Activated CD4-positive, alpha-beta T cell treated with anti-CD3 and anti-CD28 coated beads, Interleukin-2, amount 50 U/mL, for 16 hours (primary cell): ENCODE results near the gene PRDM16.
"Not testable (repeated sequence)": the region's sequence is repeated elsewhere in the genome, so short reads cannot be mapped to it uniquely, and the experiment has no call there.

ENCODE experiments used
- DNase-seq: peaks from one replicate; pipeline ENCODE4 v3.0.0-alpha.2; 2020

PRDM16 gene

DNA sequence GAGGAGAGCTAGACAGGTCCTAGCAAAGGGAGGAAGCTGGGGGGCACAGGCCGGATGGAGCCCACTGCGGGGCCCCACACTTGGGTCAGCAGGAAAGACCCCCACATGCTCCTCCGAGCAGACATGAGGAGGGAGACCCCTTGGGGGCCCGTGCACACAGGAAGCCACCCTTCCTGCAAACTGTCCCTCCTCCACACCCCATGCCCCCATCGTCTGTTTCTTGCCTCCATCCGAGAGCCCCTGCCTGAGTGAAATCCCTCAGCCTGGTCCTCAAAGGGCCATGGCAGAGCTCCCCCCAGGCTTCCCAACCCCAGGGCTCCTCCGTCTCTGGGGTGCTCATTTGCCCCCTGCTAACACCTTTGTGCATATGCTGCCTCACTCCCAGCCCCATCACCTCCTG, 168.0 kb downstream of the PRDM16 start:
- DNase-seq = no peak

DNA sequence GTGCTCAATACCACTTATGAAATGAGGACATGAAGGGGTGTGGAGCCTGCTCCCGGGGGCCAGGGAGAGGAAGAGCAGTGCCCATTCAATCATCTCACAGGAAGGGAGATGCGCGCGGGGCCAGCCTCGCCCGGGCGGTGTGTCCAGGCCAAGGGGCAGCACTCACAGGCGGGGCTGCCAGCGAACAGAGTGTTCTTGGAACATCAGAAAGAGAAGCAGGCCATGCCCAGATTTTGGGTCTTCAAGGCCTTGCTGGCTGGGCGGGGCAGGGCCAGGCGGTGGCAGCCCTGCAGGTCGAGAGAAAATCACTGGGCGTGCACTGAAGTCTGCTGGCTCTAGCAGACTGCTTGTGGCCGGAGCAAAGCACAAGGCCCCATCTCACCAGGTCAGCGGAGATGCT, 168.6 kb downstream of the PRDM16 start:
- no peak for DNase-seq

DNA sequence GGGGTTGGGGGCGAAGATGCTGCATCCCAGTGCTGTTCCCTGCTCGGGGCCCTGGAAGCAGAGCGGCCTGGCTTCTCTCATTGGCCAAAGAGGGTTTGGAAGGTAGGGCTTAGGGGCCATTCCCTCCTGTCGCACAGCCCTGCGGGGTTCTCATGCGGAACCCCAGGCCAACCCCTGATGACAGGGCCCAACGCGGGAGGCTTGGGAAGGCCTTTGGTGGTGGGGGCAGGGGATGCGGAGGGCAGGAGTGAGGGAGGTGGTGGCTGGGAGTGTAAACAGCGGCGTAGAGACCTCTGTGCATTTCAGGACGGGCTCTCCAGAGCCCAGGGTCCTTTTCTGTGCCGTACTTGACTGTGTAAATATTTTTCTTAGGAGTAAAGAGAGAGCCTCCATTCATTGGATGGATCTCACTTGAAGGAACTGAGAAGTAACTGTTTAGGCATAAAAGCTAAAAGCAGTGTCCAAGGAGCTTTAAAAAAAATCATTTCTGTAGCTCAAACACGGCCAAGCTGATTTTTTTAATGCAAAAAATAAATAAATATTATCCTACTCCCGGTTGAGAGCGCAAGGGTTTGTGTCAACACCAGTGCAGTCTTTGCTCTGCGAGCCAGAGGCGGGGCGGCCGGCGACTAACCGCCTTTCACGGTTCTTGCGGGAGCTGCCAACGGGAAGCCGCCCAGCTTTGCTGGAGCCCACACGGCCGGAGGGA, 169.1 kb downstream of the PRDM16 start:
- DNase-seq = no peak

DNA sequence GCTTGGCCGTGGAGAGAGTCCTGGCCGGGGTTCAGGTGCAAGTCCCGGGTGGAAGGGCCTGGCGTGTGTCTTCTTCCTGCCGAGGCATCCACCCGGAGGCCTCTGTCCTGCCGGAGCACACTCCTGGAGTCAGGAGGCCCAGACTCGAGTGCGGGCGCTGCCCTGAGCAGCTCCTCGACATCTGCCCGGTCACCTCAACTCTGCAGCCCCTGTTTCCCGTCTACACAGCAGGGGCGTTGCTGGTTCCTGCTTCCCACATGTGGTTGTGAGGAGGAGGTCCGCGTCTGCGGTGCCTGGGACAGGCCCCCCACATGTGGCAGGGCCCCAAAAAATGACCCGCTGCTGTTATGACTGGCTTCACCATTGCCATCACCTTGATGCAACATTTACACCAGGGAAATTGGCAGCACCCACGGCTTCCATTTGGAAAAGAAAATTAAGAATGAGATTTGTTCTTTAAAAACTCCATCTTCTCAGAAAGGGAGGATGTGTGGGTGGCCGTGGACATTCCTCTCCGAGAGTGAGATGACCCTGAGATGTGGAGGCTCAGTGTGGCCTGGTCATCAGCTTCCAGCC, 169.8 kb downstream of the PRDM16 start:
- DNase-seq = no peak

DNA sequence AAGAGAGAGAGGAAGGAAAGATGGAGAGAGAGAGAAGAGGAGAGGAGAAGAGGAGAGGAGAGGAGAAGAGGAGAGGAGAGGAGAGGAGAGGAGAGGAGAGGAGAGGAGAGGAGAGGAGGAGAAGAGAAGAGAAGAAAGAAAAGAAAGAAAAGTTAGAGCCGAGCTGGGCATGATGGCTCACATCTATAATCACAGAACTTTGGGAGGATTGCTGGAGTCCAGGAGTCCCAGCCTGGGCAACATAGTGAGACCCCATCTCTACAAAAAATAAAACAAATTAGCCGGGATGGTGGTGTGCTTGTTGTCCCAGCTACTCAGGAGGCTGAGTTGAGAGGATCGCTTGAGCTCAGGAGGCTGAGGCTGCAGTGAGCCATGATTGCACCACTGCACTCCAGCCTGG, 171.0 kb downstream of the PRDM16 start:
- DNase-seq = not testable (repeated sequence)

DNA sequence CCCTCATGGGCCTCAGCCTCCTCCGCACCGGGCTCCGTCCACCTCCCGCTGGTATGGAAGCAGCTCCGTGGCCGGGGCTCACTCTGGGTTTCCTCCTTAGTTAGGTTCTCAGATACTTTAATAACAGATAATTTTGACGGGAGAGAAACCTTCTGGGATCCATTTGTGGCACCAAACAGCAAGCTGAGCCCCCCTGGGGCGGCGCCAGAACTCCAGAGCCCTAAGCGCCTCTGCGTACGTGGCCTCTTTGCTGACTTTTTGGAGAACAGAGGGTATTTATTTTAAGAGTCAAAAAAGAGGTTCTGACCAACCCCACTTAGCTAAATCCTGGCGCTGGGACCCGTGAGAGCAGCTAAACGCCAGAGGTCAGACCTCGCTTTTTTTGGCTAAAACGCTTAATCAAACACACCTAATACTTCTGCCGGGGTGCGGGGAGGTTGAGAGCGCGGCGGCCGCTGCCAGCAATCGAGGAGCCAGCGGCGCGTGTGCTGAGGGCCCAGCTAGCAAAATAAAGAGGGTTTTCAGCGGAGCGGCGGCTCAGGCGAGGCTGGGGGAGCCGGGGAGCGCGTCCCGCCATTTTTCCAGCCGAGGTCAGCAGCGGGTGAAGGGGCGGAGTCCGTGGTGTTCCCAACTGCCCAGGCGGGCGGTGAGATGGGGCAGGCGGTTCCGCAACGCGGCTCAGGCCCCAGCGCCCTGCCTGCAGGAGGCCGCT, 171.7 kb downstream of the PRDM16 start:
- DNase-seq = no peak

DNA sequence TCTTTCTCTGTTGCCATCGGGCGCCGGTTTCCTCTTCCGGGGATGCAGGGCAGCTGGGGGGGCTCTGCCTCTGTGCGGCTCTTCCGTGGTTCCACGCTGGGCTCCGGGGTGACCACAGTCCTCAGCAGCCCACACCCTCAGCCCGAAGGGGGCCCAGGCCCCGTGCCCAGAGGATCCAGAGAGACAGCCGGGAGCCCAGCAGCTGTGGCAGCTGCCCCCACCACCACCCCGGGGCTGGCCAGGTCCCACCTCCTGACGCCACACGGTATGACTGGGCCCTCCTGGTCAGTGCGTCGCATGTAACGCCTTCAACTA, 172.2 kb downstream of the PRDM16 start:
- no peak for DNase-seq

DNA sequence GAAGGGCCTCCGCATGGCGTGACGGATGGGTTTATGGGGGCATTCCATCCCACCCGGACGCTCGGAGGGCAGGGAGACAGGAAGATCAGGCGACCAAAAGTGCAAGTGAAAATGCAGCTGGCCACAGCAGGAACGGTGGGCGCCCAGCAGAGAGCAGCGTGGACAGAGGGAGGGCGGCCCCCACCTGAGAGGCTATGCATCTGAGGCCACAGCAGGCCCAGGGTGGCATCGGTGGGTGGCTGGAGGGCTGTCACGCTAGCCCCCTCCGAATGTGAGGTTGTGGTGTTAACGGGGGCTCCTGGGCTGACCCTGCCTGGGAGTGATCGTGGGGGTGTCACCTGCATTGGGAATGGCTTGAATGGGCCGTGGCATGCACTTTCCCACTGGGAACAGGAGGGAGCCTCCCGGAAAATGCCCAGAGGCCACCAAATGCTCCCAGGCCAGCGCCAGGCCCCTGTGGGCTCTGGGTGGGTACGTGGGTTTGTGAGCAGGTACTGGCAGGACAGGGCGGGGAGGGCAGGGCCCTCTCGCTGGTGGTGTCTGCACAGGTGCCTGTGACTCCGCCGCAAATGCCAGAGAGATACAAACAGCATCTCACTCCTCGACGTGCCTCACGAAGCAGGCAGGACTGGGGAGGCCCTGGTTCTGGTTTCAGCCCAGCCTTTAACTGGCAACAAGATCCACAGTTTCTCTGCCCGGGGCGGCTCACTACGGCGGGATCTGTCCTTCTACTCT, 172.8 kb downstream of the PRDM16 start:
- DNase-seq = no peak

DNA sequence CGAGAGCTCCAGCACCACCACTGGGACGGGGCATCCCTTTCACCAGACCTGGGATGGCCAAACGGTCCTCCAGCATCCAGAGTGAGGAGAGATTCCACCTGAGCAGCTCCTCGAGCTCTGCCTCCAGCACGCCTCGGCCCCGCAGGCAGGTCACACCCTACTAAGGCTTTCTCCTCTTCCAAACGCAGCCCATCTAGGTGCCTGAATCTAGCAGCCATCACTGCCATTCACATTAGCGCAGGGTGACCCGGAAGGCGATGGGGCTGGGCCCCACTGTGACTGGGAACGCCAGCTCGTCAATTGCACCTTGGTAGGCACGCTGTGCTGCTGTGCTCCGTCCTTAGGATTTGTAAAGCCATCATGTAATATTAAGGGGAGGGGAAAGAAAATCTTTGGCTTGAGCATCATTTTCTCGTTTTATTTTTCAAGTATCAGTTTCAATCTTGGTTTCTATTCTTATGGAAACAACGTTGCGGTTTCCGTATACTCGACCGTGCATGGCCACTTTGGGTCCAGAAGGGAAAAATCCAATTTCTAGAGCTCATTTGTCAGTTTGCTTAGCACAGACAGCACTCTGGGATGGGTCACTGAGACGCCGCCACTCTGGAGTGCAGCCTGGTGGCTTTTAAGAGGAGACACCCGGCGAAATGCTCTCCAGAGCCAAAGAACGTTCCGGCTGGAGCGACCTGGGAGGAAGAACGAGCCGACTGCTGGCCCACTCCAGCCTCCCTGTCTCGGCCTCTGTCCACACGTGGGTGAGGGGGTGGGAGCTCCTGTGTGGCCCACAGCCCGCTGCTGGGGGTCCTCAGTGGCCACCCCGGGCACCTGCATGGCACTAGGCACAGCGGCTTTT, 173.6 kb downstream of the PRDM16 start:
- DNase-seq = no peak

DNA sequence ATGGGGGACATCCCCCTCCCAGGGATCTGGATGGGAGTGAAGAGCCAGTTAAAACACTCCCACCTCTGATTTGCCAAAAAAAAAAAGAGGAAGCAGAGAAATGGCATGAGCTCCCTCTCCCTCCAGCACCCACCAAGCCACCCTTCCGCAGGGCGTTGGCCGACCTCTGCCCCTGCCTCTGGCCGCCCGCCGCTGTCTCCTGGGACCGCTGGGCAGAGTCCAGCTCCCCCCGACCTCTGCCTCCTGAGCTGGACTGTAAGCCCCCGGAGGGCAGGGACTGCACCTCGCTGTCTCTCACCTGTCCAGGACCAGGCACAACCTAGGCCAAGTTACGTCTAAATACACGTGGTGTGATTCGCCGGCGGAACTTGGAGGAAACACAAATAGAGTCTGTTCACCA, 174.3 kb downstream of the PRDM16 start:
- no peak for DNase-seq

DNA sequence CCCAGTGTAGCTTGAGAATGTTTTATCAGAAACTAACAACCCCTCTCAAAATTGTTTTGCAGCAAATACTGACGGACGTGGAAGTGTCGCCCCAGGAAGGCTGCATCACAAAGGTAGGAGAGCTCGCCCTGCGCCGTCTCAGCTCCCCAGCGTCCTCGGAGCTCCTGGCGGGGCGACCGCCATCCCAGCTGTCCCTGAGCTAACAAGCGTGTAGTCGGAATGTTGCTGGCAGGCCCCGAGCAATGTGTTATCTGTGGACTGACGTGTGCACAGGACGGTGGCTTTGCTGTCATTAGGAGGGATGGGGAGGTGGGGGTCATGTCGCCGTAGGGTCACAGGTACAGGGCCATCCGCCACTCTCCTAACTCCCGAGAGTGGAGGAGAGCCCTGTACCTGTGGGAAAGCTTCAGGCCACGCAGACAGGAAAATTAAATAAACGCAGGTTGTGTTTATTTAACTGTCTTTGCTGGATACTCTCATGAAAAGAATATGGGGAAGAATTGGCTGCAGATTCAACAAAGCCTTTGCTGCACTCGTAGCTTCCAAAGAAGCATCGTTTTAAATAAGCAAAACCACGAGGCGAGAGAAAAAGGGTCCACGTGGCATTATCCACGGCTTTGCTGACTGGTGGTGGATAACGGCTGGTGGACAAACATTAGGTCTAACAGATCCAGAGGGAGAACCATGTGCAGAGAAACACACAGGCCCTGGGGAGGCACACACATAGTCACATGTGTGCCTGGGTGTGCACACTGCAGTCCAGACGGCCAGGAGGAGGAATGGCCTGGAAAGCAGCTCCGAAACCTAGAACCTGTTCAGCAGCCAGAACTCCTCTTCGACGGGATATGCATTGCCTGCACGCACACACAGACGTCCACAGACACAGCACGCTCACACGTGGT, 175.3 kb downstream of the PRDM16 start:
- DNase-seq = no peak

DNA sequence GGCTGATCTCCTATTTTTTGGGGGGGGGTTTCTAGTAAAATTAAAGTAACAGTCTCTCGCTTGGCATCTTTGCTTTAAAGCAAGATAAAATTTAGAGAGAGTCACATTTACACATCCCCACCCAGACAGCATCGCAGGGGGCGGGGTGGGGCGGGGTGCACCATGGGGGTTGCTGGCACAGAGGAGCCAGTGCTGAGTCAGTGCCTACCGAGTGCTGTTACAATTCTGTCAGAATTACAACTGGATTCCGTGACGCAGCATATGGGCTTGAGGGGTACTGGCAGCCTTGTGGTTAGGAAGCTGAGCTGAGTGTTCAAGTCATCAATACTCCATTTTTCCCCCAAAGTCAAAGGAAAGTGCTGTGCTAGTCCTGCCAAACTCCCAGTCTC, 175.9 kb downstream of the PRDM16 start:
- DNase-seq = no peak

DNA sequence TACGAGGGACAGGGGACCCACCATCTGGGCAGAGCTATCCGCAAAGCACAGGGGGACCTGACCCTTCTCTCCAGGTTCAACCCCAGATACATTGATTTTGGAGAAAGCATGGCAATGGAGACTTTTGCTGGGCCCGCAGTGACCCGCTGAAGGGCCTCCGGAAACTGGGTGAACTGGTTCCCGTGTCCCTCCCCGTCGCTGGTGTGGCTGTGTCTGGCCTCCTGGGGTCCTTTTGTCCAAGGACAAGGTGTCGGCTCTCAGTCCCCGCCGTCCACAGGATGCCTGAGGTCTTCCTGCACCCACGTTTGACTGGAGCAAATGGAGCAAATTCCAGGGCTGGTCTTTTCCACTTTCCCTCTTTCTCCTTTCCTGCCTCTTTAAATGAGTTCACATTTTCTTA, 176.3 kb downstream of the PRDM16 start:
- no peak for DNase-seq

DNA sequence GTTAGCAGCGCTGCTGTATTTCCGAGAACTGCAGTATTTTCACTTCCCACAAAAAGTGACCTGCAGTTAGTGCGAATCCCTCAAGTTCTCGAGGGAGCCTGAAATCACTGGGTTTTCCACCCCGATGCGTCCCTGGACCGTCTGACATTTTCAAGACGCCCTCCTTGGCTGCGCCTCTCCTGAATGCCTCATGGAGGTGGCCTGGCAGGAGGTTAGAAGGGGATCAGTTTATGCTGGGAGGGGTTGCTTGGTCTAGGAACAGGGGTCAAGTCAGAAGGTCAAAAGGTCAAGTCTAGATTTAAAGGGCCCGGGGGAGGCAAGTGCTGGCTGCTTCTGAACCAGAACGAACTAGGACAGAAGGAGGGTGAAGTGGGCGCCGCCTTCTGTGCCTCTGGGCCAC, 176.8 kb downstream of the PRDM16 start:
- DNase-seq = no peak

DNA sequence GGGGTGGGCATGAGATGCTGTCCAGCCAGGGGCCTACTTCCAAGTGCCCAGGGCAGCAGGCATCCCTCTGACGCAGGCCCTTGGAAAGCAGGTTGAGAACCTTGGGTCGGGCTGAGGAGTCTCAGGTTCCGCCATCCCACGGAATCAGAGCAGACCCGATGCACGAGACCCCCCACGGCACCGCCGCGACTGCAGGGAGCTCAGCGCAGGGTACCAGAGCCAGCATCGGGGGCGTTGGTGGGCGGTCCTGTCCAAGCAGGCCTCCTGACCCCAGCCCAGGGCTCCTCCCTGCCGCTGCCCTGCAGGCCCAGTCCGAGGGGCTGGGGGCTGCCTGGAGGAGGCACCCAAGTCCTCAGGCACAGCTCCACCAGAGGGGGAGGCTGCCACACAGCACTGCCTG, 177.2 kb downstream of the PRDM16 start:
- no peak for DNase-seq

DNA sequence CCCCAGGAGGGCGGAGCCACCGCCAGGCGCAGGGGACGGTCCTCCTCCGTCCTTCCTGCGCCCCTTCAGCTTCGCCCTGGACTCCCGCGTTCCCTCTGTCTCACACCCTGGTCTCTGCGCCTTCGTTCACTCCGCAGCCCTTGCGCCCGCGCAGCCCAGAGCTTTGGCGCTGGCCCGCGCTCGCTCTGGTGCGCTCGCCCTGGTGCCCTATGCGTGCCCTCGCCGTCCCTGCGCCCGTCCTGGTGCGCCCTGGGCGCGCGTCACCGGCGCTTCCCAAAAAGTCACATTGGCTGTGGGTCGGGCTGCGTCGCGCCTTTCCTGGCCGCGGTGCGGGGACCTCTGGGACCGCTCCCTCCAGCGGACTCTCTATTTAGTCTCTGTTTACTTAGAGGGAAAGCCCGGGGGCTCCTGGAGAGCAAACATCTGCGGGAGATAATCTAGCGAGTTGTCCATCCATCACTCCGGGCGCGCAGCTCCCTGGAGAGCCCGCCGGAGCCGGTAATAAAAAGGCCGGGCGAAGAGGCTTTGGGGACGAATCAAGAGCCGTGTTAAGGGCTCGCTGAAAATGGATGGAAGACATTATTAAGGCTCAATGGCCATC, 178.6 kb downstream of the PRDM16 start:
- no peak for DNase-seq

DNA sequence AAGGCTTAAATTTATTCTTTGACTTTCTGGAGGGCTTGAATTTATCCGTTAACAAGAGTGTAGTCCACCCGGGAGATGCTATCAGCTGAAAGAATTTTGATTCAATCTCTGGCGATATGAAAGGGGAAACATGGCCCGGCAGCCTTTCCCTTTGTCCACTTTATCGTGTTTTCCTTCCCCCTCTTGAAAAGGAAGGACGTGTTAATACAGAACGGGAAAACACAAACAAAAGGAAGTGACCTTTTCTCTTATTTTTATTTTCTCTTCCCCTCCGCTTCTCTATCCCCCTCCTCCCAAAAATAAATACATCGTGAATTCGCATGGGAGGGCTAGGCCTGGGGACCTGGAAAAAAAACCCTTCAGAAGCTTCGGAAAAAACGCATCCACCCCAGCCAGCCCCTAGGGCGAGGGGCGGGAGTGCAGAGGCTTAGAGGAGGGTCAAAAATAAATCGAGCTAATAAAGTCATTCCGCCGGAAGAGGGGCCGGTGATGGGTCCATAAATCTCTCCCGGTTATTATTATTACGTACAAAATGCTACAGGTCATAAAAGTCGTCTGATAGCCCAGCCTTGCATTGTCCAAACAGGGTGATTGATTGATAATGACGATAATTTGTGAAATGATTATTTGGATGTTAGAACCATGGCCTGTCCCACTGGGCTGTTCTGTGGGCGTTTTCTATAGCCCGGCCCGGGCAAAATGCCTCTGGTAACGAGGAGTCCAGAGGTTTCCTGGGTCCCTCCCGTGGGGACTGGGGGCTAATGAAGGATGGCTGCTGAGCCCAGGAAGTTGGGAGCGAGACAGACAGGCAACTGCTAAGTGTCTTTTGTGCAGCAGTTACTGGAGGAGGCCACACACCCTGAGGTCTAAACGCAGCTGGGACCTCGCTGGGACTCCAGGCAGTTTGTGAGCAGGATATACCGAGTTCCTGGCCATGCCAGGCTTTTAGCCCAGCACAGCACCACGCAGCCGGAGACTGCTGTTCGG, 179.4 kb downstream of the PRDM16 start:
- no peak for DNase-seq

DNA sequence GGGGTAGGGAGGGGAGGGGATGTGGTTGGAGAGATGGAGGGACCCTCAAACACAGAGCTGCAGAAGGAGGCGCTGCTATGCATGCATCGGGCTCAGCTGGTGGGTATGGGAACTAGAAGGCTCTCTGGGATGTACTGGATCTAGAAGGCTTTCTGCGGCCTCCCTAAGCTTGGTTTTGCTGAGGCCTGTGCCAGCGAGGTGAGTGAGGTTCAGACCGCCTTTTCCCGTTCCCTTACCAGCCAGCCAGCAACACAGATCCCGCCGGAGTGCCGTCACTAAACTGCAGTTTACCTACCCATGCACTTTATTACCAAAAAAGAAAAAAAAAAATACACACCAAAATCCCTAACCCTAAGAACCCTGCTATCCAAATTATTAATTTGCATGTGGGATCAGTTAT, 180.2 kb downstream of the PRDM16 start:
- DNase-seq = no peak

DNA sequence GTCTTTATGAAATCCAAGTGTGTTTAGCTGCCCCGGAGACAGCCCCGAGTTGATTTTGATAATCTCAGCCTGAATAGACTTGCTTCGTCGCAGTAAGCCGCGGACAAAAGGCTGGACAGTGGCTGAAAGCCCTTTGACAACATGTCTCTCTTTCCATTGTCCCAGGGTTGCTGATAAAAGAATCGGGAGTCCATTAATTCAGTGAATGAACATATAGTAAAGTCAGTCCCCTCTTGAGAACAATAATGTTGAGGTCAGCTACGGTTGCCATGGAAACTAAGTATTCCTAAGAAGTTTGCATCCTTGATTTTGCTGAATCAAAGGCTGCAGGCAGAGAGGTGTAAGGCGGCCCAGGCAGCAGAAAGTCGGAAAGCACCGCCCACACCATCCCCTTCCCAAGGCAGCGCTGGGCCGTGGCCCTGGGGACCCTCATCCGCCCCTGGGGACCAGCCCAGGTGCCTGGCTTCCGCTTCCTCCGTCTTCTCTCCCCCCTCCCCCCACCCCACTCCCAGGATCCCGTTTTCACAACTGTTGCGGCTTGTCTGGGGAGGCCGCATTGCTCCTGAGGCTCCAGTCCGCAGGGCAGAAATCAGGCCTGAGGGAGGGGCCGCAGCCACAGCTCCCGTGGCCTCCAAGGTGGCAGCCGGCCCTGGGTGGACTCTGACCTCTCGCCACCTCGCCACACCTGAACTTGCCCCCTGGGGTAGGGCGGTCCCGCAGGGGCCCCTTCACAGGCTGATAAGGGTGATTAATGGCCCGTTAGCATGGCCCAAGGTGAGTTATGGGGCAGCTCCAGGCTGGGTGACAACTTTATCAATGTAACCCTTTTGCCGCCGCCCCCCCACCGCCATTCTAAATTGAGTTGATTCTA, 180.9 kb downstream of the PRDM16 start:
- no peak for DNase-seq
